Common myeloid progenitor, CD34-positive (primary cell): ENCODE data around the gene CALHM3.

ENCODE experiments used
- CTCF ChIA-PET: fragments of 350-600 bp; sonication (Branson Sonifier 250); formaldehyde crosslinking; loops from one replicate; lab custom pipeline; 2021; ENCODE audit warnings: antibody characterized with exemption; lab: Charles Lee
- POLR2A ChIA-PET: fragments of 350-600 bp; sonication (Branson Sonifier 250); formaldehyde crosslinking; loops from one replicate; lab custom pipeline; 2021; ENCODE audit warnings: antibody characterized with exemption; lab: Charles Lee
- DNase-seq, 3 donors: peaks; one replicate each; pipeline versions ENCODE4 v3.0.0 to v3.0.0-alpha.2; 2013
- H3K27ac ChIP-seq, 2 experiments: 1 replicate in 1 of 2; 2 replicates in 1 of 2; pipeline ENCODE4 v1.7.0; 2013; ENCODE audit warnings: inconsistent platforms in 2 of 2, low read length in 2 of 2, mild to moderate bottlenecking in 2 of 2, low read depth in 1 of 2, moderate library complexity in 1 of 2; ENCODE audit not compliant: severe bottlenecking in 2 of 2, insufficient read depth in 1 of 2, poor library complexity in 1 of 2
- H3K27me3 ChIP-seq, 5 experiments: replicated peaks in 2 of 5; 1 replicate in 3 of 5; 2 replicates in 2 of 5; pipeline versions ENCODE4 v1.6.1 to v1.7.0; 2013; ENCODE audit warnings: low read length in 4 of 5, mild to moderate bottlenecking in 2 of 5, moderate library complexity in 2 of 5, inconsistent platforms in 1 of 5; ENCODE audit not compliant: insufficient read depth in 5 of 5, control insufficient read depth in 4 of 5
- H3K36me3 ChIP-seq, 4 experiments: 1 replicate in 2 of 4; 2 replicates in 2 of 4; pipeline versions ENCODE4 v1.6.1 to v1.7.0; 2013; ENCODE audit warnings: low read length in 3 of 4, control low read depth in 1 of 4, mild to moderate bottlenecking in 1 of 4; ENCODE audit not compliant: control insufficient read depth in 4 of 4, insufficient read depth in 4 of 4
- H3K4me1 ChIP-seq, 4 experiments: 1 replicate in 3 of 4; 2 replicates in 1 of 4; pipeline versions ENCODE4 v1.6.1 to v1.7.1; 2013; ENCODE audit warnings: low read length in 3 of 4, mild to moderate bottlenecking in 3 of 4, control low read depth in 1 of 4, inconsistent platforms in 1 of 4, moderate library complexity in 1 of 4; ENCODE audit not compliant: control insufficient read depth in 4 of 4, insufficient read depth in 4 of 4; ENCODE audit errors: control extremely low read depth in 1 of 4
- H3K4me3 ChIP-seq, 7 experiments: 1 replicate in 4 of 7; 2 replicates in 3 of 7; pipeline versions ENCODE4 v1.5.1 to v1.7.0; 2013; ENCODE audit warnings: mild to moderate bottlenecking in 7 of 7, low read length in 6 of 7, moderate library complexity in 6 of 7, inconsistent platforms in 2 of 7, low read depth in 2 of 7, control low read depth in 1 of 7; ENCODE audit not compliant: insufficient read depth in 4 of 7, control insufficient read depth in 1 of 7; ENCODE audit errors: extremely low read depth in 1 of 7
- H3K9me3 ChIP-seq, 5 experiments: 1 replicate in 4 of 5; 2 replicates in 1 of 5; pipeline versions ENCODE4 v1.6.1 to v1.7.1; 2013; ENCODE audit warnings: low read length in 4 of 5, mild to moderate bottlenecking in 2 of 5, inconsistent platforms in 1 of 5, low read depth in 1 of 5, moderate library complexity in 1 of 5; ENCODE audit not compliant: control insufficient read depth in 4 of 5, insufficient read depth in 2 of 5; ENCODE audit errors: control extremely low read depth in 1 of 5
- WGBS: methylation state at CpG from one replicate; pipeline ENCODE4 v1.1.5; 2013; ENCODE audit not compliant: insufficient coverage; 5-methylcytosine and 5-hydroxymethylcytosine counted together

CALHM3 gene

GRCh38 chr10:103501186-103501585 lies 22.1 kb upstream of the CALHM3 start:
- no peaks in the 10 kb centered on the region for H3K9me3 ChIP-seq
- peaks cover 5 to 37% (median 25%) of the 10 kb centered on the region in 4 experiments for H3K4me1 ChIP-seq
- H3K36me3 ChIP-seq: no peaks in the 10 kb centered on the region
- H3K27me3 ChIP-seq: peaks cover 0 to 23% (median 8%) of the 10 kb centered on the region in 5 experiments
- ChIA-PET POLR2A (no interaction called here), CTCF (interaction anchor here (2.0 kb wide), 1 partner anchor 15 kb away, joined by 6 read pairs; no protein-coding TSS in a partner anchor)
- DNase-seq: no peak
- 93% methylated on average over 3 of the region's 3 CpGs for WGBS
- H3K27ac ChIP-seq: no peak overlapping the region
- H3K4me3 ChIP-seq: no peak overlapping the region

GRCh38 chr10:103500481-103500880 lies 21.4 kb upstream of the CALHM3 start:
- POLR2A ChIA-PET: no interaction called here
- 60% methylated on average over 4 of the region's 6 CpGs for WGBS
- Histone ChIP-seq H3K27ac (no peak overlapping the region), H3K9me3 (no peaks in the 10 kb centered on the region), H3K27me3 (peaks cover 0 to 30% (median 9%) of the 10 kb centered on the region in 5 experiments), H3K36me3 (no peaks in the 10 kb centered on the region), H3K4me1 (peaks cover 5 to 35% (median 21%) of the 10 kb centered on the region in 4 experiments), H3K4me3 (no peak overlapping the region)
- CTCF ChIA-PET: interaction anchor here (0.6 to 2.0 kb wide), 2 partner anchors 14 to 925 kb away, joined by 3 to 6 read pairs; no protein-coding TSS in a partner anchor
- DNase-seq: no peak

- no peak for DNase-seq
- no peak overlapping the region for H3K4me3 ChIP-seq
- H3K4me1 ChIP-seq: peaks cover 5 to 31% (median 18%) of the 10 kb centered on the region in 4 experiments
- ChIA-PET CTCF (interaction anchor here (0.6 to 2.0 kb wide), 3 partner anchors 14 to 925 kb away, joined by 3 to 6 read pairs (median 3); partner anchors contain the start of gene CALHM1), POLR2A (no interaction called here)
- no peak overlapping the region for H3K27ac ChIP-seq
- 85% methylated on average over 4 of the region's 7 CpGs for WGBS
- no peaks in the 10 kb centered on the region for H3K36me3 ChIP-seq
- no peaks in the 10 kb centered on the region for H3K9me3 ChIP-seq
- peaks cover 2 to 36% (median 15%) of the 10 kb centered on the region in 5 experiments for H3K27me3 ChIP-seq
Measured at GRCh38 chr10:103499881-103500280, 20.8 kb upstream of the CALHM3 start.

GRCh38 chr10:103498936-103499638 lies 20.0 kb upstream of the CALHM3 start:
- Histone ChIP-seq H3K27ac (no peak overlapping the region), H3K36me3 (no peaks in the 10 kb centered on the region), H3K9me3 (no peaks in the 10 kb centered on the region), H3K27me3 (peaks cover 2 to 44% (median 20%) of the 10 kb centered on the region in 5 experiments), H3K4me3 (no peak overlapping the region), H3K4me1 (peaks cover 0 to 29% (median 17%) of the 10 kb centered on the region in 4 experiments)
- POLR2A ChIA-PET: no interaction called here
- 97% methylated on average over 5 of the region's 5 CpGs for WGBS
- DNase-seq: no peak
- CTCF ChIA-PET: interaction anchor here (0.9 kb wide), 1 partner anchor 41 kb away, joined by 3 read pairs; the partner anchor contains the start of gene CALHM1

GRCh38 chr10:103497161-103497915 lies 18.3 kb upstream of the CALHM3 start:
- 97% methylated on average over 5 of the region's 8 CpGs for WGBS
- H3K9me3 ChIP-seq: no peaks in the 10 kb centered on the region
- H3K27me3 ChIP-seq: peaks cover 2 to 61% (median 28%) of the 10 kb centered on the region in 5 experiments
- ChIA-PET POLR2A (no interaction called here), CTCF (interaction anchor here (0.9 to 2.9 kb wide), 2 partner anchors 12 to 95 kb away, joined by 4 to 13 read pairs; no protein-coding TSS in a partner anchor)
- H3K27ac ChIP-seq: no peak overlapping the region
- DNase-seq: no peak
- H3K4me3 ChIP-seq: no peak overlapping the region
- H3K36me3 ChIP-seq: no peaks in the 10 kb centered on the region
- peaks cover 0 to 27% (median 22%) of the 10 kb centered on the region in 4 experiments for H3K4me1 ChIP-seq

- Histone ChIP-seq H3K27ac (no peak overlapping the region), H3K27me3 (peaks cover 2 to 67% (median 28%) of the 10 kb centered on the region in 5 experiments), H3K36me3 (no peaks in the 10 kb centered on the region), H3K4me3 (no peak overlapping the region), H3K4me1 (peaks cover 0 to 19% (median 18%) of the 10 kb centered on the region in 4 experiments), H3K9me3 (no peaks in the 10 kb centered on the region)
- 94% methylated on average over 3 of the region's 3 CpGs for WGBS
- DNase-seq: no peak
- CTCF ChIA-PET: interaction anchor here (1.1 to 2.9 kb wide), 3 partner anchors 10 to 12 kb away, joined by 3 to 13 read pairs (median 4); no protein-coding TSS in a partner anchor
- POLR2A ChIA-PET: no interaction called here
Measured at GRCh38 chr10:103495321-103495720, 16.3 kb upstream of the CALHM3 start.
